Epidermal melanocyte (primary cell): Measurements from ENCODE around the gene EDC3.
"Not testable (repeated sequence)": the region's sequence is repeated elsewhere in the genome, so short reads cannot be mapped to it uniquely, and the experiment has no call there.

Source experiments
- DNase-seq: peaks from one replicate; pipeline ENCODE4 v3.0.0; 2011; ENCODE audit warnings: low spot score; ENCODE audit not compliant: insufficient read length

EDC3 gene

GRCh38 chr15:74695597-74696397 lies at the start of gene EDC3:
EDC3 (minus strand) TSS chr15:74696024; CDS start chr15:74675124, 20,900 bp downstream.
- DNase-seq: peak; percentile 82

GRCh38 chr15:74742422-74742821 lies 46.6 kb upstream of the EDC3 start:
- DNase-seq: no peak

GRCh38 chr15:74738239-74738638 lies 42.4 kb upstream of the EDC3 start:
- DNase-seq: not testable (repeated sequence)

GRCh38 chr15:74735305-74735704 lies 39.5 kb upstream of the EDC3 start:
- DNase-seq: no peak

- DNase-seq: no peak
Observed at GRCh38 chr15:74733269-74733668, 37.4 kb upstream of the EDC3 start.

- no peak for DNase-seq
Observed at GRCh38 chr15:74732846-74733245, 37.0 kb upstream of the EDC3 start.

- no peak for DNase-seq
Observed at GRCh38 chr15:74730619-74731316, 34.9 kb upstream of the EDC3 start.

- DNase-seq: not testable (repeated sequence)
Observed at GRCh38 chr15:74729372-74729771, 33.5 kb upstream of the EDC3 start.

- DNase-seq: not testable (repeated sequence)
Observed at GRCh38 chr15:74728699-74729098, 32.9 kb upstream of the EDC3 start.

- no peak for DNase-seq
Observed at GRCh38 chr15:74727727-74728126, 31.9 kb upstream of the EDC3 start.

GRCh38 chr15:74726774-74727164 lies 30.9 kb upstream of the EDC3 start:
- no peak for DNase-seq

- no peak for DNase-seq
Observed at GRCh38 chr15:74725845-74726773, 30.3 kb upstream of the EDC3 start.

- no peak for DNase-seq
Observed at GRCh38 chr15:74725225-74725774, 29.5 kb upstream of the EDC3 start, which contains the start of gene CYP1A1. CYP1A1 (minus strand) TSS chr15:74725528; CDS start chr15:74723097, 2,431 bp downstream.

- no peak for DNase-seq
Observed at GRCh38 chr15:74724570-74725224, 28.9 kb upstream of the EDC3 start.

- DNase-seq: peak; percentile 90
Observed at GRCh38 chr15:74723754-74724334, 28.0 kb upstream of the EDC3 start.

GRCh38 chr15:74723187-74723586 lies 27.4 kb upstream of the EDC3 start:
- no peak for DNase-seq

- DNase-seq: no peak
Observed at GRCh38 chr15:74722591-74722990, 26.8 kb upstream of the EDC3 start.

- no peak for DNase-seq
Observed at GRCh38 chr15:74716651-74717050, 20.8 kb upstream of the EDC3 start.

- no peak for DNase-seq
Observed at GRCh38 chr15:74712311-74712710, 16.5 kb upstream of the EDC3 start.
